Measurements from ENCODE around the gene ELF1.
"Not testable (repeated sequence)": the region's sequence is repeated elsewhere in the genome, so short reads cannot be mapped to it uniquely, and the experiment has no call there.

ELF1 gene

GRCh38 chr13:41042419-41042818 lies 23.3 kb upstream of the ELF1 start:
- not testable (repeated sequence) for DNase-seq (ENCODE audit: low spot score); FAIRE-seq

GRCh38 chr13:41040584-41041334 lies 21.6 kb upstream of the ELF1 start:
- FAIRE-seq = no peak

GRCh38 chr13:41039746-41040145 lies 20.6 kb upstream of the ELF1 start:
- DNase-seq (ENCODE audit: low spot score) (no peak), FAIRE-seq (no peak)

More at GRCh38 chr13:41040584-41041334, 21.6 kb upstream of the ELF1 start:
- no peak for DNase-seq (ENCODE audit: low spot score)

- FAIRE-seq; DNase-seq (ENCODE audit: low spot score): not testable (repeated sequence)
Observed at GRCh38 chr13:41036557-41036956, 17.4 kb upstream of the ELF1 start.

- no peak for DNase-seq (ENCODE audit: low spot score)
- no peak for FAIRE-seq
Observed at GRCh38 chr13:41034881-41035280, 15.8 kb upstream of the ELF1 start.

DNA sequence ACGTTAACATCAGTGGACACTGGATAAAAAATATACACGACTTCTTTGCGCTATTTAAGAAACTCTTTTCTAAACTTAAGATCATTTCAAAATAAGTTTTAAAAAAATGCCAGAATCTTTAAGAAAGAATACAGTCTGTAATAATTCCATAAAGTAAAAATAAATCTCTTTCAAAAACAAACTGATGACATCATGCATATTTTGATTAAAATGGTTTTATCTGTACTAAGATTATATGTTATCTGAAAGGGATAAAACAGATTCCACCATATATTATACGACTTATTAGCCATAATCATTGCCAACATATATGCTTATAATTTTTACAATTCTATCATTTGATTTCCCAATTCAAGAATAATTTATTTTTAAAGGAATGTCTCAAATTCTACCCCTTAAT lies 15.3 kb upstream of the ELF1 start:
- DNase-seq (ENCODE audit: low spot score) (no peak), FAIRE-seq (no peak)

GRCh38 chr13:41032691-41033376 lies 13.7 kb upstream of the ELF1 start:
- no peak for FAIRE-seq
- DNase-seq (ENCODE audit: low spot score) = no peak

DNA sequence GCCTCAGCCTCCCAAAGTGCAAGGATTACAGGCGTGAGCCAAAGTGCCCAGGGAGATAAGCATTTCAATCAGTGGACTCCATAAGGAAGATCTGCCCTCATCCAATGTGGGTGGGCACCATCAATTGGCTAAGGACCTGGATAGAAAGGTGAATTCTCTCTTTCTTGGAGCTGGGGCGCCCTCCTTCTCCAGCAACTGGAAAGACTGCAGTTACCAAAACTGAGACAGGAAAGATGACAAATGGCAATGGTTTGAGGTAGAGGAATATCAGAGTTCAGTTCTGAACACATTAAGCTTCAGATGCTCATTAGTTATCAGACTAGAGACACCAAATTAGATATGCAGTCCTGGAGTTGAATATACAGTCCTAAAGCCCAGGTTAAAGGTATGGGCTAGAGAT lies 10.5 kb upstream of the ELF1 start:
- FAIRE-seq (no peak), DNase-seq (ENCODE audit: low spot score) (no peak)

DNA sequence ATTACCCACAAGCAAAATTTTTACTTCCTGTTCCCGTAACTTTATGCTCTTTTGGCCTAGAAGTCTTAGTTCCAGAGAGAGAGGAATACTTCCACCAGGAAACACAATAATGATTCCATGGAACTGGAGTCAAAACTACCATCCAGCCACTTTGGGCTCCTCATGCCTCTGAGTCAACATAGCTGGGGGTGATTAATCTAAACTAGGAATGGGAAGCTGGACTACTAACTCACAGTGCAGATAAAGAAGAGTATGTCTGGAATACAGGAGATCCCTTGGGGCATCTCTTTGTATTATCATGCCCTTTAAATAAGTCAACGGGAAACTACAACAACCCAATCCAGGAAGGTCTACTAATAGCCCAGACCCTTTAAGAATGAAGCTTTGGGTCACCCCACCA lies 8.9 kb upstream of the ELF1 start:
- no peak for DNase-seq (ENCODE audit: low spot score)
- no peak for FAIRE-seq

DNA sequence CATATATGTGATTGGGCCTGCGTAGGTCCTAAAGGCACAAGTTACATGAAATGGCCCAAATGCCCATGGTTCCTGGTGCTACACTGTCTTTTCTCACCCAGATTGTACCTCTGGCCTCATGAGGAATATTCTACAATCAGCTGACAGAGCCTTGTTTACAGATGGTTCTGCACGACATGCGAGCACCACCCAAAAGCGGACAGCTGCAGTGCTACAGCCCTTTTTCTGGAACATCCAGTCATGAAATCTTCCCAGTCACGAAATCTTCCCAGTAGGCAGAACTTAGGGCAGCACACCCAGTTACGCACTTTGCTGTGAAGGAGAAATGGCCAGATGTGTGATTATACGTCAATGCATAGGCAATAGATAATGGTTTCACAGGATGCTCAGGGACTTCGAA lies 7.7 kb upstream of the ELF1 start:
- no peak for FAIRE-seq
- DNase-seq (ENCODE audit: low spot score) = no peak

DNA sequence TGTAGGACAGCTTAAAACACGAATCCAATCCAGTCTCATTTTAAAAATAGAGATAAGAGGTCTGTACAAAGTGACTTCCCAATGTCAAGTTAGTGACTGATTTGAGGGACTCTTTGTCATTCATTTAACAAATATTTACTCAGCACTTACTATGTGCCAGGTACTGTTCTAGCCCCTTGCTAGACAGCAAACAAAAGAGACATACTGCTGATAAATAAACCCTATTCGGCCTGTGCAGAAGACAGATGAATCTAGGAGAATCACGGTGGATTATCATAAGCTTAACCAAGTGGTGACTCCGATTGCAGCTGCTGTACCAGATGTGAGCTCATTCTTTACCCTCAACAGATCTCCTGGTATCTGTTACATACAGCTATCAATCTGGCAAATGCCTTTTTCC lies 6.4 kb upstream of the ELF1 start:
- FAIRE-seq (no peak), DNase-seq (ENCODE audit: low spot score) (no peak)

DNA sequence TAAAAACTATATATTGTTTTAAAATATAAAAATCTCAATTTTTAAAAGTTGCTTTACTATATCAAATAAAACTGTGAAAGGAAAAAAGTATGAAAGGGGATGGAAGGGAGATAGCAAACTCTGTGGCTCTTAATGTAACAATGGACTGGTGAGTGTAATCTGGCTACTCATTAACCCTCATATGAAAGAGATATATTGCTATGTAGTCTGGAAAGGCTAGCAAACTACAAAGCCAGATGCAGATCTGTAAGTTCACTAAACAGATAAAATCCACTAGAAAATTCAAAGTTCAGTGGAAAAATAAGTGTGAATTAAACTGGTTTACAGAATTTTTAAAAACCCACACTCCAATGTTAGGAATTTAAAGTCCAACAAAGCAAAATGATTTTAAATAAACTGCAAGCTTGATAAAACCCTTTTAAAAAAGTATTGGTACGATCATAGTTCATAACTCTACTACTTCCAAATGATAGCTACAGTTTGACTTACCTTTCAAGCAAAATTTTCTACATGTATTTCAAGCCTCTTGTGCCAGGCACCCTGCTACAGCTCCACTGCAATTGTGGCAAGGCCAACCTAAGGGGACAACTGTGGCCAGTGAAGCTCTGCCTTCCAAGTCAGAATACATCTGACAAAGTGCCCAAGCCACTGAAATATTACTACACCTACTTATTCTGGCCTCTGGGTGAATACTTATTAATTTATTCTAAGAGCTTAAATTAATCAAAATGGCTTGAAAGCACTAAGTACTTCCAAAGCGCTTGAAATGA lies 647 bp upstream of the ELF1 start:
- DNase-seq (ENCODE audit: low spot score) = peak; percentile 60
- peak; percentile 87 for FAIRE-seq

DNA sequence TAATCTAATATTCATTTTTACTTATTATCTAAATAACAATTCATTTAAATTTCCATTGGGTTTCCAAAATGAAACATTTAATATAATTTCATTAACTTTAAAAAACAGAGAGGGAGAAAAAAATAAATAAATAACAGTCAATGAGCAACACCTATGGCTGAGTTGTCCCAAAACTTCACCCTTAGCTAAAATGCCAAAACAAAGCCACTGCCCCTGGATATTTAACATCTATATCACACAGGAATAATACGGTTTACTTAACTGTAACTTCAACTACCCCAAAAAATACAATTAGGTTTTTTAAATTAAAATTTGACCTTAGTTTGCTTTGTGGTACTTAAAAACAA lies 541 bp downstream of the ELF1 start:
- DNase-seq (ENCODE audit: low spot score) = no peak
- FAIRE-seq = peak; percentile 52

- no peak for DNase-seq (ENCODE audit: low spot score)
- no peak for FAIRE-seq
Observed at GRCh38 chr13:41017817-41018601, 1.1 kb downstream of the ELF1 start.

DNA sequence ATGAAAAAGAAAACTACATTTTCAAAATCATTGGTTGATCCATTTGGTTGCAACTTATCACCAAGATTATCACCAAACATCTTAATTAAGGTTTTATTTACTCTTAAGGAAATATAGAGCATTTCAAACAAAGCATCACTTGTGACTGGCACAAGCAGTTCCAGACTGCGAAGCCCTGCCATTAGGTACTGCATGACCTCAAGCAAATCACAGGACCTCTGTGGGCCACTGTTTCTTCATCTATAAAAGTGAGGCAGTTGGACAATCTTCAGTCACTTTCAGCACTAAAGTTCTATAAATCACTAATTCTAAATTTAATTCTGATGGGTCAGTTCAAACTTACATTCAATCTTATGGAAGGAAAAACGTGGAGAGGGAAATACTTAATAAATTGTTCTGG lies 2.0 kb downstream of the ELF1 start:
- no peak for DNase-seq (ENCODE audit: low spot score)
- FAIRE-seq = no peak

- no peak for FAIRE-seq
- DNase-seq (ENCODE audit: low spot score) = no peak
Observed at GRCh38 chr13:41015920-41016319, 3.2 kb downstream of the ELF1 start.

DNA sequence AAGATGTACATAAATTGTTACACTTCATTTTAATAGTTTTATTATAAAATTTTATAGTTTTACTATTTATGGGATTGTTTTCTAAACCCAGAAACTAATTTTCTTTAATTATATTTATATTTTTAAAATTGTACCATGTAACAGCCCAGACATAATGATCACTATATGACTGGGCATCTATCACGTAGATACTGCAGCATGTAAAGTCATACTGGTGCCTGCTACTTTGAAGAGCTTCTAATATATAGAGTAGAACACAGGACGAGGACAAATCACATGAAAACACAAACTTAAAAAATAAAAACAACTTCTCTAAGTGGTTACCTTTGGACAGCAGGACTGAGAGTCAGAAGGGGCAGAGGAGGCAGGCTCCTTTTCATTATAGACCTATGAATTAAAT lies 5.3 kb downstream of the ELF1 start:
- DNase-seq (ENCODE audit: low spot score) (no peak), FAIRE-seq (no peak)

GRCh38 chr13:41012536-41012935 lies 6.6 kb downstream of the ELF1 start:
- no peak for DNase-seq (ENCODE audit: low spot score)
- FAIRE-seq = no peak

DNA sequence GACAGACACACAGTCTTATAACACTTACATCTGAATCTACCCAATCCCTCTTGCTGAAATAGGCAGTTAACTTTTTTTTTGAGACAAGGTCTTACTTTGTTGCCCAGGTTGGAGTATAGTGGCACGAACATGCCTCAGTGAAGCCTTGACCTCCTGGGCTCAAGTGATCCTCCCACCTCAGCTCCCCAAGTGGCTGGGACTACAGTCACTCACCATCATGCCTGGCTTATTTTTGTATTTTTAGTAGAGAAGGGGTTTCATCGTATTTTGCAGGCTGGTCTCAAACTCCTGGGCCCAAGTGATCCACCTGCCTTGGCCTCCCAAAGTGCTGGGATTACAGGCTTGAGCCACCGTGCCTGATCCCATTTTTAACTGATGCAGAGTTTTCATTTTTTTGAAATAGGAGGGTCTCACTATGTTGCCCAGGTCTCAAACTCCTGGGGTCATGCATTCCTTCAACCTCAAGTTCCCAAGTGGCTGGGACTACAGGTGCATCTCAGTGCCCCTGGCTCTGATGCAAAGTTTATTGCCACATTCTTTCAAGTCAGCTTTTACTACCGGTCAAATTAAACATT lies 7.6 kb downstream of the ELF1 start:
- FAIRE-seq (no peak), DNase-seq (ENCODE audit: low spot score) (no peak)

- DNase-seq (ENCODE audit: low spot score) (no peak), FAIRE-seq (peak; percentile 52)
Observed at GRCh38 chr13:41008349-41008980, 10.7 kb downstream of the ELF1 start.

DNA sequence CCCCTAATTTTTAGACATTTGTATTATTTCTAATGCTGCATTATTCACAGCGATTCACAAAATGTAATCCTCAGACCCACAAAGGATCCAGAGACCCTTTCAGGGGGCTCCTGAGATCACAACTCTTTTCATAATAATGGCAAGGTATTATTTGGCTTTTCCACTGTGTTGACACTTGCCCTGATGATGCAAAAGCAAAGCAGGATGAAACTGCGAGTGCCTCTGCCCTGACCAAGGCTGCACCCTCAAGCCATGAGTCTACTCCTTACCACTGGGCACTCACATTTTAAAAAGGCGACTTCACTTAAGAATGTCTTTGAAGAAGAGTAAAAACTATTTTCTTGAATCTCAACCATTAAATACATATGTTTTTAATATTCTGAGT lies 11.4 kb downstream of the ELF1 start:
- FAIRE-seq (no peak), DNase-seq (ENCODE audit: low spot score) (no peak)
